Stimulated activated CD8-positive, alpha-beta memory T cell treated with anti-CD3 and anti-CD28 coated beads, Interleukin-12 subunit alpha, Interleukin-12 subunit beta, amount 100 ng/mL, for 24 hours (primary cell): ENCODE results near the gene GGT6.
"Not testable (repeated sequence)": the region's sequence is repeated elsewhere in the genome, so short reads cannot be mapped to it uniquely, and the experiment has no call there.

Experiments
- DNase-seq: peaks from one replicate; pipeline ENCODE4 v3.0.0-alpha.2; 2020; ENCODE audit errors: extremely low read depth

The GGT6 gene

GRCh38 chr17:4560421-4560820 is at the start of gene GGT6:
TSS of gene GGT6 (minus strand) at chr17:4560577. CDS start at chr17:4560521, 56 bp downstream.
- DNase-seq, result no peak

- DNase-seq, result no peak
Measured at GRCh38 chr17:4610162-4610561, 49.8 kb upstream of the GGT6 start.

- no peak for DNase-seq
Measured at GRCh38 chr17:4609761-4610160, 49.4 kb upstream of the GGT6 start.

GRCh38 chr17:4607773-4608187 is 47.4 kb upstream of the GGT6 start:
- DNase-seq, result no peak

- no peak for DNase-seq
Measured at GRCh38 chr17:4607261-4607741, 46.9 kb upstream of the GGT6 start.

- DNase-seq, result no peak
Measured at GRCh38 chr17:4605826-4606225, 45.4 kb upstream of the GGT6 start.

- DNase-seq, result not testable (repeated sequence)
Measured at GRCh38 chr17:4604736-4605135, 44.4 kb upstream of the GGT6 start.

GRCh38 chr17:4604111-4604644 is 43.8 kb upstream of the GGT6 start:
- no peak for DNase-seq

- no peak for DNase-seq
Measured at GRCh38 chr17:4602041-4602440, 41.7 kb upstream of the GGT6 start.

GRCh38 chr17:4601326-4601725 is 40.9 kb upstream of the GGT6 start:
- no peak for DNase-seq

- no peak for DNase-seq
Measured at GRCh38 chr17:4600563-4600962, 40.2 kb upstream of the GGT6 start.

GRCh38 chr17:4599505-4600281 is 39.3 kb upstream of the GGT6 start:
- no peak for DNase-seq

- DNase-seq, result no peak
Measured at GRCh38 chr17:4598776-4599504, 38.6 kb upstream of the GGT6 start.

- DNase-seq, result no peak
Measured at GRCh38 chr17:4597975-4598374, 37.6 kb upstream of the GGT6 start.

GRCh38 chr17:4596636-4597380 is 36.4 kb upstream of the GGT6 start:
- no peak for DNase-seq

- DNase-seq, result not testable (repeated sequence)
Measured at GRCh38 chr17:4595685-4596342, 35.4 kb upstream of the GGT6 start.

- DNase-seq, result no peak
Measured at GRCh38 chr17:4594931-4595684, 34.7 kb upstream of the GGT6 start.

GRCh38 chr17:4594406-4594805 is 34.0 kb upstream of the GGT6 start:
- no peak for DNase-seq

- DNase-seq, result no peak
Measured at GRCh38 chr17:4593021-4593421, 32.6 kb upstream of the GGT6 start.

GRCh38 chr17:4592240-4593005 is 32.0 kb upstream of the GGT6 start:
- no peak for DNase-seq
